Skin of body (tissue), 2 donors: Measurements from ENCODE around the gene SOCS1. TPM values are rescaled to one million over a fixed set of nuclear protein-coding genes. Genes with fewer than 3 reads are reported as not detected.

ENCODE experiments used
- DNase-seq: peaks from one replicate; lab custom pipeline; 2025; lab: John Stamatoyannopoulos, UW
- total RNA-seq: library from RNA; depleted of rRNA; stranded (reverse); fragments of >200 nt; gene quantifications from one replicate; pipeline ENCODE4 v1.2.3, GENCODE V29; 2014

SOCS1 gene
- total RNA-seq, 1 donor from 2014 or later, result 7.2 TPM

GRCh38 chr16:11263737-11264136, 7.7 kb upstream of the SOCS1 start:
- DNase-seq, result no peak

- DNase-seq, result no peak
Measured at GRCh38 chr16:11262915-11263314, 6.9 kb upstream of the SOCS1 start.

- DNase-seq, result no peak
Measured at GRCh38 chr16:11260596-11260966, 4.6 kb upstream of the SOCS1 start.

- no peak for DNase-seq
Measured at GRCh38 chr16:11259655-11260595, 3.9 kb upstream of the SOCS1 start.

DNA sequence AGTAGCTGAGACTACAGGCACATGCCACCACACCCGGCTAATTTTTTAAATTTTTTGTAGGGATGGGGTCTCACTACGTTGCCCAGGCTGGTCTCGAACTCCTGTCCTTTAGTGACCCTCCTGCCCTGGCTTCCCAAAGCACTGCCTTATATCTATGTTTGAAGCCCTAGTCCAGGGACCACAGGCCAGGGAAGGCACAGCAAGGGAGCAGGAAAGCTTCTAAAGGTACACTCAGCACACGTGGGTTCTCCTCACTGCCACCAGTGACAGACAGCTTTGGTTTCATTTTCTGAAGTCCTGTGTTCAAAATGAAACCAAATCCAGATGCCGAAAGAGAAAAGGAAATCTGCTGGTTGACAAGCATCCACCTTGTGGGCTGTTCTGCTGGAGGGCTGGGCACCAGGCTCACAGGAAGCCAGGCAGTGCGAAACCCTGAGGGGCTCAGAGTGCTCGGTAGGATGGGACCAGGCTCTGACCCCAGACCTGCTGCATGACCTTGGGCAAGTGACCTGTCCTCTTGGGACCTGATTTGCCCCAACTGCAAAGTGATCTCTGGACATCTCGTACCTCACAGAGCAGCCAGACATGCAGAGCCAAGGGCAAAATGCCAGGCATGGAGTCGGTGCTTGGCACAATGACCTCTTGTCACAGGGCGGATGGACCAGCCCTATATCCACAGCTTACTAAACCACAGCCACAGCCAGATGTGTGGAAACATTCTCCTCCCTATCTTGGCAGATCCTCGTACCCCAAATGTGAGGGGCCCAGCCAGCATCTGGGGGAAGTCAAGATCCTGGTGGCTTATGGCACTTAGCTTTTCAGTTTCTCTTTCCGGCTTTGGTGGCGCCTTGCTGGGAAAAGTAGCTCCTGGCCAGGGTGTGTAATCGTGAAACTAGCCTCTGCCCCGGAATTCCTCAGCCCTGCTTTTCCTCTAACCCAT, 2.8 kb upstream of the SOCS1 start:
- DNase-seq, result peak; percentile 12

DNA sequence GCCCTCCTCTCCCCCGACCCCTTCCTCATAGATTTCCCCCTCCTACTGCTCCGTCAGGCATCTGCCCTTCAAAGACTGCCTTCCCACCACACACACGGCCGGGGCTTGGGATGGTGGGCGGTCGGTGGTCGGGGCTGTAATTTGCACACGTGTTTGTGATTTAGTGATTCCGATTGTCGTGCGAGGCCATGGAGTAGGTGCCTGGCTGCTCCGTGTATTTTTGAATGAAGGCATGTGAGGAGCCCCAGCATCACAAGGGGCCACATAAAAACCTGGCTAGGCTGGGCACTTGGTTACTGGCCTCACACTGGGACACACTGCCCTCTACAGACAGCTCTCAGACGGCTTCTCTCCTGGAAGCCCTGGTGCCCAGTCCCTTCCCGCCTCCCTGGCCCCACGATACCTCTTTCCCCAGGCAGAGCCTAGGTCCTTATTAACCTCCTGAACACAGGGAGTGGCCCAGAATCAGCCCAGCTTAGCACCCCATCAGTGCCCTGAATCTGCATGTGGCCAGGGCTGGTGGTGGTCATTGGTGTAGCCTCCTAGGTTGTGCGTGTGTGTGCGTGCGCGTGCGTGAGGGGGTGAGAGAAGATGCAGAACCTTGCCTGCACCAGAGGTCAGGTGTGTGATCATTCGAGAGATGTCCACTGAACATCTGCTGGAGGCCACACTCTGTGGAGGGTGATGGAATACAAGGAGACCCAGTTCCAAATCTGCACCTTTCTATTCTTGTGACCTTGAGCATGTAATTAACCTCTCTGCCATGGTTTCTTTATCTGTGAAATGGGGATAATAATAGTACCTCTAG, 1.3 kb upstream of the SOCS1 start:
- peak; percentile 57 for DNase-seq

GRCh38 chr16:11256661-11257130, 692 bp upstream of the SOCS1 start:
- no peak for DNase-seq

DNA sequence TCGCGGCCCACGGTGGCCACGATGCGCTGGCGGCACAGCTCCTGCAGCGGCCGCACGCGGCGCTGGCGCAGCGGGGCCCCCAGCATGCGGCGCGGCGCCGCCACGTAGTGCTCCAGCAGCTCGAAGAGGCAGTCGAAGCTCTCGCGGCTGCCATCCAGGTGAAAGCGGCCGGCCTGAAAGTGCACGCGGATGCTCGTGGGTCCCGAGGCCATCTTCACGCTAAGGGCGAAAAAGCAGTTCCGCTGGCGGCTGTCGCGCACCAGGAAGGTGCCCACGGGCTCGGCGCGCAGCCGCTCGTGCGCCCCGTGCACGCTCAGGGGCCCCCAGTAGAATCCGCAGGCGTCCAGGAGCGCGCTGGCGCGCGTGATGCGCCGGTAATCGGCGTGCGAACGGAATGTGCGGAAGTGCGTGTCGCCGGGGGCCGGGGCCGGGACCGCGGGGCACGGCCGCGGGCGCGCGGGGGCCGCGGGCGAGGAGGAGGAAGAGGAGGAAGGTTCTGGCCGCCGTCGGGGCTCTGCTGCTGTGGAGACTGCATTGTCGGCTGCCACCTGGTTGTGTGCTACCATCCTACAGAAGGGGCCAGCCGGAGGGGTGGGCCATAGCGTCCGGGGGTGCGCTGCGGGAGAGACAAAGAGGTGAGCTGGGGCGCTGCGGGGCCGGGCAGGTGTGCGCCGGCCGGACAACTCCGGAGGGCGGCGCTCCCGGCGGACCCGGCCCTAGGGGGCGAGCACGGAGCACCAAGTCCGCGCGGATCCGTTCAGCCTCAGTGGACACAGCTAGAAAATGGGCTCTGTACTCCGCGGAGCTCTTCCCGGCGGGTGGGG, 879 bp downstream of the SOCS1 start:
- DNase-seq, result no peak

DNA sequence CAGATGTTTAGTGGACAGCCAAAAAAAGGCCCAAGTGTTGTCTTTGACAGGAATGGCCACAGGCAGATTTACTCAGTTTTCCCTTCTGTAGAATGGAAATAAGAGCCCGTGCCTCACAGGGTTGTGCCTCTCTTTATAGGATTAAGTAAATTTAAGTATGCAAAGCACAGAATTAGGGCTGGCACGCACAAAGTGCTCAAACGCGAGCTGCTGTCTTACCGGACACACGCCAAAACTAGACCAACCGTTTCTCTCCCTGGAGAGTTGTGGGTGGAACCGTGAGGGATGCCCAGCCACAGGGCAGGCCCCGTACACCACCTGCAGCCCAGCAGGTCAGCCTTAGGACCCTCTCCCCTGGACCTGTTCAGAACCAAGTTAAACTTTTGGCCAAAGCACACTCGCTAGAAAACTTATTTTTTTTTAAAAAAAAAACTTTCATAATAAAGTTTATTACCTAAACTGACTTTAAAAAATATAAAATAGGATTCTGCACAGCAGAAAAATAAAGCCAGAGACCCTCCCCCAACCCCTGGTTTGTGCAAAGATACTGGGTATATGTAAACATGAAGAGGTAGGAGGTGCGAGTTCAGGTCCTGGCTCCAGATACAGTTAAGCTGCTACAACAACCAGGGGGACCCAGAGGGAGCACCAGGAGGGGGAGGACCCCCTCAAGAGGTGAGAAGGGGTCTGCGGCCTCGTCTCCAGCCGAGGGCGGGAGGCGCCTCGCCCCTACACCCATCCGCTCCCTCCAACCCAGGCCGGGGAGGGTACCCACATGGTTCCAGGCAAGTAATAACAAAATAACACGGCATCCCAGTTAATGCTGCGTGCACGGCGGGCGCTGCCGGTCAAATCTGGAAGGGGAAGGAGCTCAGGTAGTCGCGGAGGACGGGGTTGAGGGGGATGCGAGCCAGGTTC, 1.8 kb downstream of the SOCS1 start:
- DNase-seq, result no peak

DNA sequence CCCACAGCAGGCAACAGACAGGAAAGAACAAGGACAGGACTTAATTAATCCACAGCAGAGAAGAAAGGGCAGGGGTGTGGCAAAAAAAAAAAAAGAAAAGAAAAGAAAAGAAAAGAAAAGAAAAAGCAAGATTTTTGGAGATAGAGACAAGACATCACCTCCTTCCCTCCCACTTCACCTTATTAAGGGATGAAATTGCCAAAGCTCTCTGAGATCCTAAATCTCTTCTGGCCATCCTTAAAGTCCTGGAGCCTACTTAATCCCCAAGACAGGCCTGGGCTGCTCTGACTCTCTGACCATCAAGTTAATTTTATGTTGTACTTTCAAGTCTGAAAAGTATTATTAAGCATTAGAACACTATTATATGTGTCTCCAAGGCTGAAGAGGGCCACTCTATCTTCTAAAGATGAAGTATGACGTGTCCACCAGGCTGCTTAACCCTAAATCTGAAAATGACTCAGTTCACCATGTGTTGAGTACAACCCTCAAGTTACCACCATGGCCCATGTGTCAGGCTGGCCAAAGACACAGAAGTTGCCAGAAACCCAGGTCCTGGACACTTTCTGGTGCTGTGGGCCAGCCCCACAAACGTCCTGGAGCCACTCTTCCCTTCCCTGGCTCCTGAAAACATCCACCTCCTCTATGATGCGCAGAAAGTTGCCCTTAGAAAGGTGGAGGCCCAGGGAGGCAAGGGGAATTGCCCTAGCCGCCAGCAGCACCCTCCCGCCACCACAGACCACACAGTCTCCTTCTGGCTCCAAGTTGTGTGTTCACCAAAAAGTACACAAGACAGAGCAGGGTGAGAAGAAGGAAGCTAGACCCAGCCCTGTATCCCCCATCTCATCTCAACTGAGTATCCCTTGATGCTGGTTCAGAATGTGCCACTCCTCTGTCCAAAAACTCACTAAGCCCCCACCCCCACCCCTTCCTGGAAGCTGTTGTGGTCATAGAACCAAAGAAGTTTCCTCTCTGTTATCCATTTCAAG, 2.7 kb downstream of the SOCS1 start:
- no peak for DNase-seq

- no peak for DNase-seq
Measured at GRCh38 chr16:11252482-11252931, 3.5 kb downstream of the SOCS1 start.

DNA sequence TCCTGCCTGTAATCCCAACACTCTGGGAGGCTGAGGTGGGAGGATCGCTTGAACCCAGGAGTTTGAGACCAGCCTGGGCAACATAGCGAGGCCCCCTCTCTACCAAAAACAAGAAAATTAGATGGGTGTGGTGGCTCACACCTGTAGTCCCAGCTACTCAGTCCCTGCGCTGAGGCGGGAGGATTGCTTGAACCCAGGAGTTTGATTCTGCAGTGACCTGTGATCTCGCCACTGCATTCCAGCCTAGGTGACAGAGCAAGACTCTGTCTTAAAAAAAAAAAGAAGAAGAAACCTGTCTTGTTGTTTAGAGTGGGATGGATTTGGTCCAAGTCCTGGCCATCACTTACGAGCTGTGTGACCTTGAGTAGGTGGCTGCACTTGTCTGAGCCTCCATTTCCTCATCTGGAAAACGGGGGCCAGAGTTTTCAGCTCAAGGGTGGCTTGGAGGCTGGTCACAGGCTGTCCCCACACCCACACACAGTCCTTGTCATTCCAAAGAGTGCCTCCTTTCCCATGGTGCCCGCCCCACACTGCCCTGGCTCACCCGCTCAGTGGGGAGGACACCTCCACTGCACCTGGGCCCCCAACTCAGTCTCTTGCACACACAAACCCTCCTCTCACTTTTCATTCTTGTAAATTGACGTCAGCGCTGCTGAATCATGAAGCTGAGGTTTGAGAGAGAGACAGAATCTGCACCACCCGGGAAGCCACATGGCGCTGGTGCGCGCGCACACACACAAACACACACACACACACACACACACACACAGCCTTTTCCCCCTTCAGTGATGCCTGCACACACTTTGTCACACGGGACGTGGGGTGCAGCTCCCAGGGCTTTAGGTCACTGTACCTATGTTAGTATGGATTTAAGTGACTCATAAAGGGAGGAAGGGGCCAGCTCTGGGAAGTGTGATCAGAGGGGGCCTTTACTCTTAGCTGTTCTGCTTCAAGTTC, 4.2 kb downstream of the SOCS1 start:
- DNase-seq, result no peak

DNA sequence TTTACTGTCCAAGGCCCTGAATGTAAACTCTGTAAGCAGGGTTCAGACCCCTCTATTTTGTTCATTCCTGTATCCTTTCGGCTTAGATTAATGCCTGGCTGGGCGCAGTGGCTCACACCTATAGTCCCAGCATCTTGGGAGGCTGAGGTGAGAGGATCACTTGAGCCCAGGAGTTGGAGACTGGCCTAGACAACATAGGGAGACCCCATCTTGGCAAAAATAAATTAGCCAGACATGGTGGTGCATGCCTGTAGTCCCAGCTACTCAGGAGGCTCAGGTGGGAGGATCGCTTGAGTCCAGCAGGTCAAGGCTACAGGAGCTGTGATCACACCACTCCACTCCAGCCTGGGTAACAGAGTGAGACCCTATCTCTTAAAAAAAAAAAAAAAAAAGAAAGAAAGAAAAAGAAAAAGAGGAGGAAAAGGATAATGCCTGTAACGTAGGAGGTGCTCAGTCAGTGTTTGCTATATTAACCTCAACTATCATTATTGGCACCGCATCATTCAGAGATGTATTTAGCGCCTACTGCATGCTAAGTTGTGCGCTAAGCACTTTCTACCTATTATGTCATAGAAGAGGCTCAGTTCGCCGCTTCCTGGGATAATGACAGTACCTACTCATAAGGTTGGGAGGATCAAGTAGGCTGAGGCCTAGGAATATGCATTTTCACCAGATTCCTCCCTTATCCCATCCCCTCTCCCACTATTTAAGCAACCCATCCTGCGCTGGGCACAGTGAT, 5.0 kb downstream of the SOCS1 start:
- DNase-seq, result no peak

DNA sequence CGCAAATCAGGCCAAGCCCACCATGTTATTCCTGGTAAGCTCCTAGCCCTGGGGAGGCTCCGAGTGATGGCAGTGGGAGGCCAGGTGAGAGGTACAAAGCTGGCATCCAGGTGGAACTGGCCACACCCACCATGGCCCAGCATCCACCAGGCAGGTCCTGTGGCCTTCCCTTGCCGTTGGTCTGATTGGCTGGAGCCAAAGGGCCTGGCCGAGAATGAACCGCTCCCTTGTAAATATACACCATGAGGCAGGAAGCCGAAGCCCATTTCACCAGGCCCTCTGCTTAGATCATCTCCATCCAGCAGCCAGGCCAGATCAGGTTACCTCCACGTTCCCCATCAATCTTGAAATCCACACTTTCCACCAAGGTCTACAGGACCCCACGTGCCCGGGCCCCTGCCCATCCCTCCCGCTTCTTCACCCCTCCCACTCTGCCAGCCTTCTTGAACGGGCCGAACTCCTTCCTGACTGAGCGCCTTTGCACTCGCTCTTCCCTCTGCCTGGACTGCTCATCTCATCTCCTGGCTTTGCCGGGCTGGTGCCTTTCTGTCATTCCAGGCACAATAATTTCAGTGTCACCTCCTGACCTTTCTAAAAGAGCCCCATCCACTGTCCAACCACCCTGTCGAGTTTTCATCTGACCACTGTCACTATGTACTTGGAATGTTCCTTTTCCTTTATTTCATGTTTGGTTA, 5.8 kb downstream of the SOCS1 start:
- DNase-seq, result no peak
